Measurements from ENCODE around the gene RAB10.

Gene RAB10

GRCh38 chr2:26184121-26184520 is 150.2 kb downstream of the RAB10 start:
- DNase-seq: no peak

GRCh38 chr2:26184555-26185303 is 150.8 kb downstream of the RAB10 start:
- DNase-seq: peak in 1 of 3 experiments; percentile 71

GRCh38 chr2:26185304-26185928 is 151.5 kb downstream of the RAB10 start:
- DNase-seq: no peak

- DNase-seq: no peak
Measured at GRCh38 chr2:26185954-26186770, 152.3 kb downstream of the RAB10 start.

Data from NCI-H1417 (cell line).